Stimulated activated naive CD4-positive, alpha-beta T cell treated with Interleukin-2 at 50 U/mL for 16 hours (primary cell): ENCODE data around the gene RBM38.
"Not testable (repeated sequence)": the region's sequence is repeated elsewhere in the genome, so short reads cannot be mapped to it uniquely, and the experiment has no call there.

Source experiments
- DNase-seq: peaks from one replicate; lab custom pipeline; 2025; lab: John Stamatoyannopoulos, UW

RBM38 gene

DNA sequence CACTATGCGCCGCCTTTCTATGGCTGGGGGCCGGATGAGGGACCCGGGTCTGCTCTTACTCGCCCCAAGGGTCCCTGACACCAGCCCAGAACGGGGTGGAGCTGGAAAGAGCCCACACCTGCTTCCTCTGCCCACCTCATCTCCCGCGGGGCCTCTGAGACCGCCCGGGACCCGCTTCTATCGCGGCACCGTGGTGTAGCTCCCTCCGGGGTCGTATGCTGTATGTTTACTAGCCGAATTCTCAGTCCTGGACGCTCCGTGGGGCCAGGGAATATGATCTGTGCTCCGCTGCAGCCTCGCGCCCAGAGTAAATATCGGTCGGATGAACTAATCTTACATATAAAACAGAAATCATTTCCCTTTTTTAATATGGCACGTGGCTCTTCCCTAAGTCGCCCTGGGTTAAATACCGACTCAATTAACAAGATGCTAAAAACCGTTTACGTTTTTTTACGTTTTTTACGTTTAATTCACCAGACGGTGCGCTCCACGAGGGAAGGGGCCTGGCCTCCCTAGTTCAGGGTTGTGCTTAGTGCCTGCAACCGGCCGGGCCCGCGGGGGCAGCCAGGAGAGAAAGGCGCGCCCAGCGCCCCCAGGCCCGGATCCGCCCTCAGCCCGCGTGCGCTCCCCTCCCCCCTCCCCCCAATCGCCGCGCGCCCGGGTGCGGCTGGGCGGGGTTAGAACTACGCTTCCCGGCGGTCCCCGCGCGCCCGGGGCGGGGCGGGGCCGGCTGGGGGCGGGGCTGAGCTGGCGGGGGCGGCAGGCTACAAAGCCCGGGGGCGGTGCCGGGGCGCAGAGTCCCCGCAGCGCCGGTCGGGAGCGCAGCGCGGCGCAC, at the start of gene RBM38:
Gene RBM38 (plus strand): TSS at position 793 of the 835 bp plus-strand sequence. CDS start 186 bp downstream, outside the sequence.
- peak; percentile 77 for DNase-seq

- no peak for DNase-seq
These were observed 49.5 kb upstream of the RBM38 start for GRCh38 chr20:57341663-57342062.

- no peak for DNase-seq
These were observed 48.4 kb upstream of the RBM38 start for GRCh38 chr20:57342829-57343228.

DNA sequence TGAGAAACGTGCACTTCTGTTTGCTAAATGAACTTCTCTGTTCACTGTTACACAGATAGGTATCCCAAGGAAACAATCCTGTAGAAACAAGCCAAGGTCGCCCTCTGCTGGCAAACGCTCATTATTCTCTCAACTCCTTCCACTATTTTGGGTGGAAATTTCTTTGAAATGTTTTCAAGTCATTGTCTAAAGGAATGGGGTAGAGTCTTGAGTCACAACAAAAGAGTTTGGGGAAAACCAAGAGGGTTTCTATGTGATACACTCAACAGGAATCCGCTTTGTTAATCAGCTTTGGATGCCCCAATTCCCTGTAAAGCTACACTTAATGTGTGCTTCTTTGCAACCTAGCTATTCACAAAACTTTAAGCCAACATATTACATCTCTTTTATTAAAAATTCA, 44.7 kb upstream of the RBM38 start:
- DNase-seq: peak; percentile 54

DNA sequence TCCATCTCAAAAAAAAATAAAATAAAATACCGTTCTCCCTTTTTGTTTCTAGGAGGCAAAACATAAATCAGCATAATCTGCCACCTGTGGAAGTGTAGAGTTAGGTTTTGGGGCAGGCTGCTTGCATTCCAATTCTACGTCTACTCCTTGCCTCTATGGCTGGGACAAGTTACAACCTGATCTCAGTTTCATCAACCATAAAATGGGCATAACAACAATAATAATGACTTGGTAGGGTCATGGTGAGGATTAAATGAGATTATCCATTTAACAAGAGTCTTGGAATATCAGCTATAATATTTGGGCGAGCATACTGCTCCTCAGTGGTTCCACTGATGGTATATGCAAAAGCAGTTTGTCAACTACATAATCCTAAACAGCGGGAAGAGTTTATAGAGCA, 43.8 kb upstream of the RBM38 start:
- no peak for DNase-seq

DNA sequence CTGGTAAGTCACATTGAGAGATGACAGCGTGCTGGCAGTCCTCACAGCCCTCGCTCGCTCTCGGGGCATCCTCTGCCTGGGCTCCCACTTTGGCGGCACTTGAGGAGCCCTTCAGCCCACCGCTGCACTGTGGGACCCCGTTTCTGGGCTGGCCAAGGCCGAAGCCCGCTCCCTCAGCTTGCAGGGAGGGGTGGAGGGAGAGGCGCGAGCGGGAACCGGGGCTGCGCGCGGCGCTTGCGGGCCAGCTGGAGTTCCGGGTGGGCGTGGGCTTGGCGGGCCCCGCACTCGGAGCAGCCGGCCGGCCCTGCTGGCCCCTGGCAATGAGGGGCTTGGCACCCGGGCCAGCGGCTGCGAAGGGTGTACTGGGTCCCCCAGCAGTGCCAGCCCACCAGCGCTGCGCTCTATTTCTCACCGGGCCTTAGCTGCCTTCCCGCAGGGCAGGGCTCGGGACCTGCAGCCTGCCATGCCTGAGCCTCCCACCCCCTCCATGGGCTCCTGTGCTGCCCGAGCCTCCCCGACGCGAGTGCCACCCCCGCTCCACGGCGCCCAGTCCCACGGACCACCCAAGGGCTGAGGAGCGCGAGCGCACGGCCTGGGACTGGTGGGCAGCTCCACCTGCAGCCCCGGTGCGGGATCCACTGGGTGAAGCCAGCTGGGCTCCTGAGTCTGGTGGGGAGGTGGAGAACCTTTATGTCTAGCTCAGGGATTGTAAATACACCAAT, 42.8 kb upstream of the RBM38 start:
- not testable (repeated sequence) for DNase-seq

- DNase-seq: not testable (repeated sequence)
These were observed 42.1 kb upstream of the RBM38 start for GRCh38 chr20:57348922-57349574.

DNA sequence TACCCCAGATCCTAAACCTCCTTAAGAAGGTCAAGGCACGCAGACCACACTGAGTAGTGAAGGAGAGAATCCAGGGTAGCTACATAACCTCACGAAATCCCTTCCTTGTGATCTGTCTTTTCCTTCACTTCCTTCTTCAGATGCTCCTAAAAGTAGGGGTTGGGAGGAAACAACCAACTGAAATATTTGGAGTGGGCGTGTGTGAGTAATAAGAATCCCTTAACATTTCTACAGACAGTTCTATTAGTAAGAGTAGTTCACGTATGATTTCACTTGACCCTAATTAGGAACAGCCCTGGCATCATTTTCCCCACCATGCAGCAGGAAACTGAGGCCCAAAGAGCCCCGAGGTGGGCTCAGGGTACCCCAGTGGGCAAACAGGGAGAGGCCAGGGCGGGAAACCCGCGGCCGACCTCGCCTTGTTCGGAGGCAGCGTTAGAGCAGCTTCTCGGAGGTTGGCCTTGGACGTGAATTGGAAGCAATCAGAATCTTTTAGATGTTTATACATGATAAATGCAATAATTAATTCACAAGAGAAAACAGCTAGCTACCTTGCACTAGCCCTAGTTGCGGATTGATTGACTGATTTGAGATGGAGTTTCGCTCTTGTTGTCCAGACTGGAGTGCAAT, 41.0 kb upstream of the RBM38 start:
- no peak for DNase-seq

GRCh38 chr20:57350726-57351041, 40.5 kb upstream of the RBM38 start:
- not testable (repeated sequence) for DNase-seq

DNA sequence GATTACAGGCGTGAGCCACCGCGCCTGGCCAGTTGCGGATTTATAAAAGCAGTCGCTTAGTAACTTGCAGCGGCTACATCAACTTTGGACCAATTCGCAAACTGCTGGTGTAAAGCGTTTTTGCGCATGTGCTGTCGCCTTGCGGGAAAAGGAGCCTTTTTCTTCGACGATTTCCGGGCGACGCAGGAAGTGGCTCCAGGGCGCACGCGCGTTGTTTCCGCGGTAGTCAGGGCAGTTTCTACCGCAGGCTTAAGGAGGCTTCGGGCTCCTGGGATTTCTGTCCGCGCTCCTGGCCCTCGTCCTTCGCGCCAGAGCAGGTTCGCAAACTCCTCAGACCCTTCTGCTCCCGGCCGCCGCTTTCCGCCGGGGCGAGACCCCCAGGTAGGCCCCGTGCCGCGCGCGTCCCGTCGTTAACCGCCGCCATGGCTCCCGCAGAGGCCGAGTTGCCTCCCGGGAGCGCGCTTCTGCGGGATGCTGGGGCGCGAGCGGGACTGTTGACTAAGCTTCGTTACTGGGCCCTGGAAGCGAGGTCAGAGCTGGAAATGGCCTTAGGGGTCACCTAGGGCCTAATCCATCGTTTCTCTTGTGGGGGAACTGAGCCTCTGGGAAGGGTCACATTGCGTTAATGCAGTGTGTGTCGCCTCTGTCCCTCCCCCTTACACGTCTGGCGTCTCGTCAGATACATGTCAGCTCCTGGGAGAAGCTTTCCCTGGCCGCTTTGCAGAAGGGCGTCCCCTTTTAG, 40.0 kb upstream of the RBM38 start, which contains the start of gene RAE1:
Gene RAE1 (plus strand): TSS at position 214 of the 742 bp plus-strand sequence. CDS start 2,784 bp downstream, outside the sequence.
- DNase-seq: peak; percentile 91

DNA sequence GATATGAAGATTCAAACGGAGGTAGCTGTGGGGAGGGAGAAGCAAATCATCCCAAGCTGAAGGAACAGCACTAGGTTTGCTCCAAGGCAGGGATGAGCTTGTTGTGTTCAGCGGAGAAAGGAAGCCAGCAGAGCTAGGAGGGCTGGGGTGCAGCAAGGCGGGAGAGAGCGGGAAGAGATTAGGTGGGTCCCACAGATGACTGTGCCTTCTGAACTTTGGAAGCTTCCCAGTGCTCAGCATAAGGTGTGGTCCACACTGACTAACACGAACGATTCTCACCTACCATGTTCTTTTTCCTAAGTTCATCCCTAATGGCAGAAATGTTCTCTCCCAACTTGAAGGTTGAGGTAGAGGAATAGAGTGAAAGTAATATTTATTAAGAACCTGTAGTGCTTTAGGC, 38.9 kb upstream of the RBM38 start:
- no peak for DNase-seq

DNA sequence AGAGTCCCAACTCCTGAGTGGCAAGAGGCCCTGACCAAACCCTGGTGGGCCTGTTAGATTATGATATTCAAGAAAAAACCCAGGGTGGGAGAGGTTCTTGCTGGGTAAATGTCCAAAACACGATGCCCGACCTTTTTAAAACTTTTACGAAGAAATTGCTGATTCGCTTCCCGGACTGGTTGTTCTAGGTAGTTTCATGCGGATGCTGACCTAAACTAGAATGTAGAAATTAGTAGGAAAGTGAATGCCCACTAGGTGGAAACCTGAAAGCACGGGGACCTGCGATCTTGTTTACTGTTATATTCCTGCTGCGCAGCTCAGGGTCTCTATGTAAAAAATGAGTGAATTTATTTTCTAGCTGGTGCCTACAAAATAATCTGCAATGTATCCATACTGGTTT, 37.8 kb upstream of the RBM38 start:
- DNase-seq: no peak

DNA sequence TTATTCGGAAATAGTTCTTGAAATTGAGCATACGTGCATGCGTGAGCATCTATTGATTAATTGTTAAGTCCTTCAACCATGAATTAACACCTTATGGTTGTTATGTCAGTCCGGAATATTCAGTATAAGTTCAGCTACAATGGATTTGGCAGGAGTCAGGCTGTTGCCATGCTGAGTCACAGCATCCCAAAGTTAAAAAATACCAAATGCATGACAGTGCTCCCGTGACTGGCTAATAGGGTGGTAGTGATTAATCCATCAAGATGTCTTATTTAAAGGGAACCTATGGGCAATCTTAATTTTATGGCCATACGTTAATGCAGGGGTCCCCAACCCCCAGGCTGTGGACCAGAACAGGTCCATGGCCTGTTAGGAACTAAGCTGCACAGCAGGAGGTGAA, 29.7 kb upstream of the RBM38 start:
- DNase-seq: no peak

DNA sequence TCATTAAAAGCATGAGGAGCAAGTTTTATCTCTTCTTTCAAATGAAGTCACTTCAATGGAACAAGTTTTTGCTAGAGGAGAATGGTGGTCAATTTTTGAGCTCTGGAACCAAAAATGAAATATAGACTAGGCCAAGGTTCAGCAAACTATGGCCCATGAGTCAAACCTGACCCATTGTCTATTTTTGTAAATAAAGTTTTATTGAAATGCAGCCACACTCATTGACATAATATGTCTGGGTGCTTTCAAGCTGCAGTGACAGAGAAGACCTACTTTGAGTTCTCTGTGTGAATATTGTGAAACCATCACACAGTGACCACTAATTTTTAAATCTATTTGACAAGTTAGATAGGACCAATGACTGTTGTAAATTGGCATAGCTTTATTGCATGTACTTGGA, 26.7 kb upstream of the RBM38 start:
- no peak for DNase-seq

DNA sequence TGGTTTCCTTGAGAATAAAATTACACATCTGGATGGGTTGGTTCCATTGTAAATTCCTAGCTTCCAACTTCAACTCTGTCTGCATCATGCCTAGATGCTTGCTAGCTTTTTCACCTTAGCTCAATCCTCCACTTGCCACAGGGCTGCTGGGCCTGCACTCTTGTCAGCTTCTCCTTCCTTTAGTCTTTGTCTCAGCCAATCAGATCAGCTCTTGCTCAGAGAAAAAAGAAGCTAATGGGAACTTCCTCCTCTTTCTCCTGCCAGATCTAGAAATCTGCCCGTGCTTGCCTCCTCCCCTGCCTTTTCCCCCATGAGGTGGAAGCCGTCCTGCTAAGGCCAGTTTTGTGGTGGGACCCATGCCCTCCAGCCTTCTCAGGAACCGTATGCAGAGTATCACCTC, 21.6 kb upstream of the RBM38 start:
- no peak for DNase-seq

DNA sequence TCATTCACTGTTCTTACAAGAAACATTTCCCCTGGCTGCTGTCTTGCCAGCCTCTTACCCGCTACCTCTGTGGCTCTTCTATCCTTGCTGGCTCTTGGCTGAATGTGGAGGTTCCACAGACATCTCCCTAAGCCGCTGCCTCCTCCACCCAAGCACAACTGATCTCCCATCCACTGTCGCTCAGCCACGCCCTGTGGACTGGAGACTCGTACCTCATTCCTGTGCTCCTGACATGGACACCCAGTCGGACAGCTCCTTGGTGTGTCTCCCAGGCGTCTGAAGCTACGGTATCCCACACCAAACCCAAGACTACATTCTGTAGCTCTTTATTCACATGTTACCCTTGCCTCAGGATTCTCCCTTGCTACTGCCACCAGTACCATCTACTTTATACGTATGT, 20.9 kb upstream of the RBM38 start:
- DNase-seq: no peak

DNA sequence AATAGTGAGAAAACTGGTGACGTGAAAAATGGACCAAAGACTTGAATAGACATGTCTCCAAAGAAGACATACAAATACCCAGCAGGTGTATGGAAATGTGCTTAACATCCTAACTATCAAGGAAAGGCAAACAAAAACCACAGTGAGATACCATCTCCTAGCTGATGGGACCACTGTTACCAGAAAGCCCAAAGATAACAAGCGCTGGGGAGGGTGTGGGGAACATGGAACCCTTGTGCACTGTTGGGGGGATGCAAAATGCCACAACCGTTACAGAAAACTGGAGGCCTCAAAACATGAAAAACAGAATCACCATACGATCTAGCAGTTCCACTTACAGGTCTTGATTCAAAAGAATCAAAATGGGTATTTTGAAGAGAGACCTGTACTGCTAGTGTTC, 19.8 kb upstream of the RBM38 start:
- no peak for DNase-seq

- DNase-seq: no peak
These were observed 19.0 kb upstream of the RBM38 start for GRCh38 chr20:57372157-57372556.

GRCh38 chr20:57372581-57373350, 18.4 kb upstream of the RBM38 start:
- no peak for DNase-seq

DNA sequence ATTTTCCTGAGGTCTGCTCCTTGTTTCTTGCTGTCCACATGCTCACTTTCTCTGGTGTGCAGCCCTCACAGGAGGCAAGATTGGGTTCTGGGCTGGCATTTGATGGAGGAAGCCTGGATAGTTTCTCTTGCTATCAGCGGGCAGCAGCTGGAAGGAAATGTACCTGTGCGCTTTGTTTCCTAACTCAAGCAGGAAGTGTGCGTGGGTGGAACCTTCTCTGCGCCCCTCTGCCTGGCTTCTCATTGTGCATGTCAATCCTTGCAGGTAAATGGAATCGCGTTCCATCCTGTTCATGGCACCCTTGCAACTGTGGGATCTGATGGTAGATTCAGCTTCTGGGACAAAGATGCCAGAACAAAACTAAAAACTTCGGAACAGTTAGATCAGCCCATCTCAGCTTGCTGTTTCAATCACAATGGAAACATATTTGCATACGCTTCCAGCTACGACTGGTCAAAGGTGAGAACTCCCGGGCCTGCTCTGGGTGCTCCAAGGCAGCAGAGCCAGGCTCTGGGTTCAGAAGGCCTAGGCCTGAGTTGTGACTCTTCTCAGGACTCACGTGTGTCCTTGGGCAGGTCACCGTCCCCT, 16.8 kb upstream of the RBM38 start:
- no peak for DNase-seq
